ENCODE measurements around the gene OR4C3.
"Not testable (repeated sequence)": the region's sequence is repeated elsewhere in the genome, so short reads cannot be mapped to it uniquely, and the experiment has no call there.

The OR4C3 gene

GRCh38 chr11:48324620-48325019, at the start of gene OR4C3:
TSS of gene OR4C3 (plus strand) at chr11:48324920. CDS start at chr11:48325022, 102 bp downstream.
- H3K4me3 ChIP-seq (ENCODE audit: low read depth, low read length): not testable (repeated sequence)

- no peak for TF ChIP-seq CTCF (IDR thresholded peaks at IDR 0.05; ENCODE audit: low read depth, low read length)
- H3K4me3 ChIP-seq (ENCODE audit: low read depth, low read length): no peak within 1 kb of the TSS
Measured at GRCh38 chr11:48305923-48306322, 18.8 kb upstream of the OR4C3 start, which contains the start of gene OR4S1. TSS of gene OR4S1 (plus strand) at chr11:48306223. CDS start at chr11:48306223, 0 bp downstream.

GRCh38 chr11:48307760-48308386, 16.8 kb upstream of the OR4C3 start:
- peak; percentile 86 for TF ChIP-seq CTCF (IDR thresholded peaks at IDR 0.05; ENCODE audit: low read depth, low read length)
- H3K4me3 ChIP-seq (ENCODE audit: low read depth, low read length): no peak overlapping the region

- not testable (repeated sequence) for H3K4me3 ChIP-seq (ENCODE audit: low read depth, low read length)
Measured at GRCh38 chr11:48313590-48313989, 11.1 kb upstream of the OR4C3 start.

- not testable (repeated sequence) for H3K4me3 ChIP-seq (ENCODE audit: low read depth, low read length)
Measured at GRCh38 chr11:48319813-48320212, 4.9 kb upstream of the OR4C3 start.

GRCh38 chr11:48341466-48341865, 16.7 kb downstream of the OR4C3 start:
- no peak overlapping the region for H3K4me3 ChIP-seq (ENCODE audit: low read depth, low read length)
- TF ChIP-seq CTCF (IDR thresholded peaks at IDR 0.05; ENCODE audit: low read depth, low read length): no peak

GRCh38 chr11:48342505-48342904, 17.8 kb downstream of the OR4C3 start:
- not testable (repeated sequence) for H3K4me3 ChIP-seq (ENCODE audit: low read depth, low read length)

GRCh38 chr11:48346286-48346685, 21.6 kb downstream of the OR4C3 start:
- not testable (repeated sequence) for H3K4me3 ChIP-seq (ENCODE audit: low read depth, low read length)

GRCh38 chr11:48354013-48354412, 29.3 kb downstream of the OR4C3 start:
- no peak for TF ChIP-seq CTCF (IDR thresholded peaks at IDR 0.05; ENCODE audit: low read depth, low read length)
- no peak overlapping the region for H3K4me3 ChIP-seq (ENCODE audit: low read depth, low read length)

- H3K4me3 ChIP-seq (ENCODE audit: low read depth, low read length): no peak overlapping the region
- no peak for TF ChIP-seq CTCF (IDR thresholded peaks at IDR 0.05; ENCODE audit: low read depth, low read length)
Measured at GRCh38 chr11:48354677-48355076, 30.0 kb downstream of the OR4C3 start.

- not testable (repeated sequence) for H3K4me3 ChIP-seq (ENCODE audit: low read depth, low read length)
Measured at GRCh38 chr11:48361289-48361688, 36.6 kb downstream of the OR4C3 start.

All from WI38 (cell line).